ENCODE results near the gene SPAG8. TPM values are rescaled to one million over a fixed set of nuclear protein-coding genes. Genes with fewer than 3 reads are reported as not detected.

The SPAG8 gene
- total RNA-seq, 2 experiments from 2014 or later = 0.81 to 1.3 TPM

GRCh38 chr9:35792024-35792813 is 19.8 kb downstream of the SPAG8 start:
- Mint-ChIP-seq H3K4me3 (no peak overlapping the region), H3K9me3 (no peaks in the 10 kb centered on the region), H3K36me3 (ENCODE audit: low read depth) (peaks cover 29% of the 10 kb centered on the region), H3K27me3 (no peaks in the 10 kb centered on the region), H3K27ac (no peak overlapping the region), H3K4me1 (ENCODE audit: low read depth) (peaks cover 7% of the 10 kb centered on the region)
- ChIA-PET POLR2A (no interaction called here), CTCF (interaction anchor here (1.6 kb wide), 1 partner anchor 90 kb away, joined by 5 read pairs; no protein-coding TSS in a partner anchor)
- Histone ChIP-seq H3K36me3 (ENCODE audit: insufficient read depth, low read length) (peaks cover 21% of the 10 kb centered on the region), H3K27me3 (ENCODE audit: control insufficient read depth in 1 of 2, insufficient read depth in 2 of 2, low read length in 2 of 2) (no peaks in the 10 kb centered on the region), H3K9me3 (ENCODE audit: control insufficient read depth in 1 of 2, insufficient read depth in 1 of 2, low read length in 2 of 2) (no peaks in the 10 kb centered on the region), H3K4me1 (ENCODE audit: insufficient read depth, low read length) (peaks cover 5% of the 10 kb centered on the region), H3K4me3 (ENCODE audit: low read length) (no peak overlapping the region), H3K27ac (ENCODE audit: low read depth in 1 of 2, low read length in 2 of 2) (no peak overlapping the region)
- no peak for ATAC-seq (ENCODE audit: poor library complexity)
- intact Hi-C loops (cut with DNase I, micrococcal nuclease) = loop anchor here in 1 of 2 experiments (5.0 kb wide), 1 partner anchor 230 kb away; no protein-coding TSS in a partner anchor
- no peak for DNase-seq
- TF ChIP-seq CTCF (IDR thresholded peaks at IDR 0.05) = no peak

DNA sequence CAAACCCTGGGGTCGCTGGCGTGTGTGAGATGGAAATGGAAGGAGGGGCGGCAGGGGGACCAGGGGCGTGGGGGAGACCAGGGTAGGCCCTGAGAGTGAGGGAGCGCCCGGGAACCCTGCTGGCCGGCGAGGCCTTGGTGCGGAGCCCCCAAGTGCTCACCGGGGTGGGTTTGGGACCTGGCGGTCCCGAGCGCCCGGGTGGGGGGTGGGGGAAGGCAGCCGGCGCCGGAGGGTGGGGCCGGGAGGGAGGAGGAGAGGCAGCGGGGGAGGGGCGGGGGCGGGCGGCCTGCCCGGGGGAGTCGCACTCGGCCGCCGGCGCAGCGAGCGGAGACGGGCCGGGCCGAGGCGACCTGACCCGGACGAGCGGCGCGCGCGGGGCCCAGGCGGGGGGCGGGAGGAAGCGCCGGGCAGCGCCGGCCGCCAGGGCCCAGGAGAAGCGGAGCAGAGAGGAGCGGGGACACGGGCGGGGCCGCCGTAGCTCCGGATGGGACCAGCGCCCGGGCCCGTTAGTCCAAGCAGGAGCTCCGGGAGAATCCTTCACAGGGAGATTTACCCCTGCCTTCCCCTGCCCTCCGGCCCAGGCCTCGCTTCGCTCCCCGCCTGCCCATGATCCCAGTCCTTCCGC is 20.7 kb downstream of the SPAG8 start, which contains the start of gene NPR2:
Gene NPR2, plus strand, starts transcription at position 295 of the 625 bp plus-strand sequence. CDS start 818 bp downstream, outside the sequence.
- Histone ChIP-seq H3K27ac (ENCODE audit: low read depth in 1 of 2, low read length in 2 of 2) (no peak within 1 kb of the TSS), H3K9me3 (ENCODE audit: control insufficient read depth in 1 of 2, insufficient read depth in 1 of 2, low read length in 2 of 2) (no peaks in the 10 kb centered on the region), H3K4me3 (ENCODE audit: low read length) (no peak within 1 kb of the TSS), H3K36me3 (ENCODE audit: insufficient read depth, low read length) (peaks cover 22% of the 10 kb centered on the region), H3K27me3 (ENCODE audit: control insufficient read depth in 1 of 2, insufficient read depth in 2 of 2, low read length in 2 of 2) (no peaks in the 10 kb centered on the region), H3K4me1 (ENCODE audit: insufficient read depth, low read length) (peaks cover 5% of the 10 kb centered on the region)
- ChIA-PET POLR2A (no interaction called here), CTCF (interaction anchor here (1.6 kb wide), 1 partner anchor 91 kb away, joined by 5 read pairs; no protein-coding TSS in a partner anchor)
- Mint-ChIP-seq H3K4me3 (no peak within 1 kb of the TSS), H3K9me3 (no peaks in the 10 kb centered on the region), H3K27ac (no peak within 1 kb of the TSS), H3K4me1 (ENCODE audit: low read depth) (peaks cover 7% of the 10 kb centered on the region), H3K27me3 (no peaks in the 10 kb centered on the region), H3K36me3 (ENCODE audit: low read depth) (peaks cover 32% of the 10 kb centered on the region)
- no peak for TF ChIP-seq CTCF (IDR thresholded peaks at IDR 0.05)
- intact Hi-C loops (cut with DNase I, micrococcal nuclease) = loop anchor here in 1 of 2 experiments (5.0 kb wide), 1 partner anchor 231 kb away; no protein-coding TSS in a partner anchor
- ATAC-seq (ENCODE audit: poor library complexity) = no peak
- peak in 1 of 14 experiments; percentile 20 for DNase-seq

DNA sequence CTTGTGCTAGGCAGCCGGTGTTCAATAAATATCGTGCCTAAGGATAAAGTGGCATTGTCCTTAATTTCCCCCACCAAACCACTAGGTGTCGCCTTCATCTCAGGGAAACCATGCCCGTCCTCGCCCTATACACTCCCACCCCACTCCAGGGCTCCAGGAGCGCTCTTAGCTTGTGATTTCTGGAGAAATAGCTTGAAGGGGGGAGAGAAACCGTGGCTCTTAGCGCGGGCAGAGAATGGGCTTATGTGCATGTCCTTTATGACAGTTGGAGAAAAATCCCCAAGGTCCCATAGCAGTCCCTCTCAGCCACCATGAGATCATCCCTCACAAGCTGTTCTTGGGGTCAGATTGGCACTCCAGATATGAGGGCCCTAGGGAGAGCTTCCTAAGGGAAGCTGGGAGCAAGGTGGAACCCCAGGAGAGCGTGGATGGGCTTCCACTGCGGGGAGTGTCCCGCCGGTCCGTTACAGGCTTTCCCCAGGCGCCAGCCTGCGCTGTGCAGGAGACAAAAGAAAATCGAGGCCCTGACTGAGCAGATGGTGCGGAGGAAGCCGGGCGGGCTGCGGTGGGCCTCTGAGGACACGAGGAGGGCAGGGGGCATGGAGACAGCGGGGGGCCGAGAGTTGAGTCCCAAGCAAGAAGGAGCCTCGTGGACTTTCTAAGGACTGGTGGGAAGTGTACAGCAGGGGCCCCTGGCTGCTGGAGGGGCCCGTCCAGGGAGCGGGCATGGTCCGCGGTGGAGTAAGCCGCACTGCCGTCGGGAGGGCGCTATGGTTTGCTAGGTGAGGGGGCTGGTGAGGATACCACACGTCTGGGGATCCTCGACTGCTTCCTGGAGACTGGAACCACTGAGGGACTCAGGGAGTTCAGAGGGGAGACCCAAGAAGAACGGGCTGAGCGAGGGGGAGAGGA is 21.4 kb downstream of the SPAG8 start:
- ATAC-seq (ENCODE audit: poor library complexity) = peak; percentile 97
- H3K27ac Mint-ChIP-seq = no peak overlapping the region

More for the DNA sequence above, 21.4 kb downstream of the SPAG8 start:
- peaks cover 39% of the 10 kb centered on the region for H3K36me3 Mint-ChIP-seq (ENCODE audit: low read depth)
- intact Hi-C loops (cut with DNase I, micrococcal nuclease) = loop anchor here (1.0 to 5.0 kb wide), 5 partner anchors 35 to 233 kb away; no protein-coding TSS in a partner anchor
- ChIA-PET CTCF (interaction anchor here (0.6 to 3.5 kb wide), 18 partner anchors 13 to 146 kb away, joined by 3 to 32 read pairs (median 4); partner anchors contain the start of genes CREB3, FAM221B, GBA2 and RGP1), POLR2A (interaction anchor here (0.7 to 1.2 kb wide), 2 partner anchors 42 to 711 kb away, joined by 3 to 4 read pairs; partner anchors contain the start of gene FANCG)
- H3K9me3 Mint-ChIP-seq = no peaks in the 10 kb centered on the region
- Histone ChIP-seq H3K9me3 (ENCODE audit: control insufficient read depth in 1 of 2, insufficient read depth in 1 of 2, low read length in 2 of 2) (no peaks in the 10 kb centered on the region), H3K27ac (ENCODE audit: low read depth in 1 of 2, low read length in 2 of 2) (no peak overlapping the region), H3K4me3 (ENCODE audit: low read length) (no peak overlapping the region), H3K4me1 (ENCODE audit: insufficient read depth, low read length) (peaks cover 5% of the 10 kb centered on the region), H3K27me3 (ENCODE audit: control insufficient read depth in 1 of 2, insufficient read depth in 2 of 2, low read length in 2 of 2) (no peaks in the 10 kb centered on the region), H3K36me3 (ENCODE audit: insufficient read depth, low read length) (peaks cover 29% of the 10 kb centered on the region)
- peak; percentile 32 to 84 (median 44) for DNase-seq
- H3K4me3 Mint-ChIP-seq = no peak overlapping the region
- peaks cover 7% of the 10 kb centered on the region for H3K4me1 Mint-ChIP-seq (ENCODE audit: low read depth)
- peak; percentile 89 for TF ChIP-seq CTCF (IDR thresholded peaks at IDR 0.05)
- no peaks in the 10 kb centered on the region for H3K27me3 Mint-ChIP-seq
